GM21423 (cell line): ENCODE results near the gene SRGAP1.
"Not testable (repeated sequence)": the region's sequence is repeated elsewhere in the genome, so short reads cannot be mapped to it uniquely, and the experiment has no call there.

ENCODE experiments used
- ATAC-seq: cut with Tn5 transposase; IDR thresholded peaks from one replicate; pipeline ENCODE4 v1.9.1; 2021; ENCODE audit warnings: mild to moderate bottlenecking, moderate library complexity; ENCODE audit not compliant: unreplicated experiment

SRGAP1 gene

GRCh38 chr12:63836936-63837335 is 7.6 kb upstream of the SRGAP1 start:
- ATAC-seq, result no peak

DNA sequence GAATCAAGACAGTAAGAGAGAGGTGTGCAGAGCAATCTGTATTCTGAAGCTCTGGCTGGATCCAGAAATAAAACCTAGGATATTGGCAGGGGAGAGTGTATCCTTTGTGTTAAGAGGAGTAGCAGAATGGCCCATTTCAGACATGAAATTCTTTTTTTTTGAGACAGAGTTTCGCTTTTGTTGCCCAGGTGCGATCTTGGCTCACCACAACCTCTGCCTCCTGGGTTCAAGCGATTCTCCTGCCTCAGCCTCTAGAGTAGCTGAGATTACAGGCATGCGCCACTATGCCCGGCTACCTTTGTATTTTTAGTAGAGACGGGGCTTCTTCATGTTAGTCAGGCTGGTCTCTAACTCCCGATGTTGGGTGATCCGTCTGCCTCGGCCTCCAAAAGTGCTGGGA is 6.1 kb upstream of the SRGAP1 start:
- ATAC-seq, result no peak

- no peak for ATAC-seq
Observed at GRCh38 chr12:63841011-63841410, 3.5 kb upstream of the SRGAP1 start.

- ATAC-seq, result no peak
Observed at GRCh38 chr12:63841571-63841970, 2.9 kb upstream of the SRGAP1 start.

GRCh38 chr12:63842750-63843149 is 1.8 kb upstream of the SRGAP1 start:
- ATAC-seq, result not testable (repeated sequence)

DNA sequence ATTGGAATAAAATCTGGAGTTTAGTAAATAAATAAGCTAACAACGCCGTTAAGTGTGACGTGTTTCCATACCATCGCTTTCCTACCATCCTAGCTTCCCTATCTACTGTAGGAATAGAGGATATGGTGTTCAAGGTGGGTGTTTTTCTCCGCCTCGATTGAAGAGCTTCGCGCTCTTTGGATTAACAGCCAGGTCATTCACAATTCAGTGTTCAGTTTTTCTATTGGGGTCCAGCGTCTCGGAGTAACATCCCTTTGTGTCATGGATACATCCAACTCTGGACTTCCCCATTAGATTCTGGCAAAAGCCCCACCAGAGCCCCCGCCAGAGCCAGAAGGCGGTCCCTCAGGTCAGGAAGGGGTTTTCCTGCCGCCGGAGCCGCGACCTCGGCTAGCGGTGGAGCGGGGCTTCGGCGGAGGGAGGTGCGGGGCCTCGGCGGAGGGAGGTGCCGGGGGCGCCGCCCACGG is 1.2 kb upstream of the SRGAP1 start:
- no peak for ATAC-seq

- ATAC-seq, result peak; percentile 97
Observed at GRCh38 chr12:63843721-63844390, 644 bp upstream of the SRGAP1 start.

GRCh38 chr12:63845726-63846125 is 1.2 kb downstream of the SRGAP1 start:
- no peak for ATAC-seq

GRCh38 chr12:63846238-63846967 is 1.9 kb downstream of the SRGAP1 start:
- no peak for ATAC-seq

GRCh38 chr12:63848450-63848849 is 4.0 kb downstream of the SRGAP1 start:
- no peak for ATAC-seq

DNA sequence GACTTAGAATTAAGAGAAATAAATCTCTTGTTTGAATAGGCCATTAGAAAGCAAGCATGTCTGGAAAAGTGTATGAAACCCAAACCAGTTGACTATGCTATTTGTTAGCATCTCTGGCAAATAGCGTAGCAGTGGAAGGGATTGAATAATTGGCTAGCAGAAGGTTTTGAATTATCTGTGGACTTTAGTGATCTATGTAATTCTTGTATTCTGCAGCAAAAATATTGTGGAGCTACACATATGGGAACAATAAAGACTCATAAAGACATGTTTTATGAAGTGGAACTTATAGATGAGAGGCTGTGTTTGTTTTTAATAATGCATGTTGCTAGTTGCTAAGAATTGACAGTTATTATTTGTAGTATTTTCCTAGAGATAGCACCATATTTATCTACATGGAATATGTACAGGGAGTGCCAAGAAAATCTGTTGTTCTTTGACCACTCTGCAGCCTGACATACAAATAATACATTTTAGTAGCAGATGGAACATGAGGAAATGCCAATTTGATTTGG is 4.7 kb downstream of the SRGAP1 start:
- ATAC-seq, result no peak

- ATAC-seq, result no peak
Observed at GRCh38 chr12:63849641-63850040, 5.1 kb downstream of the SRGAP1 start.

DNA sequence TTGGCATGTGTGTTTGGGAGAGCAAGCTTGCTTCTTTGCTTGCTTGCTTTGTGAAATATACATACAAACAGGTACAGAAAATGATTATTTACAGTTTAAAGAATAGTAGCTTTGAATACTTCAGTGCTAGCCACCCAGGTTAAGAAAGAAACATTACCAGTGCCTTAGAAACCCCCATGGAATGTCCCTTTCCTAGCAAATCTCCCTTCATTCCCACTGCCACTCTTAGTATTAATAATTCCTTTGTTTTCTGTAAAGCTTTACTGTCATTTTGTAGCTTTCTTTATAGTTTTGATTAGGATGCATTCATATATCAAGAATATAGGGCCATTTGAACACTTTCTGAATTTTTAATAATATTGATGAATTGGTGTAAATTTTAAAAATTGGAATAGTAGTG is 9.5 kb downstream of the SRGAP1 start:
- ATAC-seq, result no peak

DNA sequence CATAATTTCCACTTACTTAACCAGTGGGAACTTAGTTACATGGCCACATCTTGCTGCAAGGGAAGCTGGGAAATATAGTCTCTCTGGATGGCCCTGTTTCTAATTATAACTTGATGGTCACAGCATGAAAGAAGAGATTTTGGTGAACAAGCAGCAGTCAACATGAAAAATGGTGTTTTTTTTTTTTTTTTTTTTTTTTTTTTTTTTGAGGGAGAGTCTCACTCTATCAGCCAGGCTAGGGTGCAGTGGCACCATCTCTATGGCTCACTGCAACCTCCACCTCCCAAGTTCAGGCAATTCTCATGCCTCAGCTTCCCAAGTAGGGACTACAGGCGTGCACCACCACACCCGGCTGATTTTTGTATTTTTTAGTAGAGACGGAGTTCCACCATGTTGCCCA is 10.8 kb downstream of the SRGAP1 start:
- ATAC-seq, result no peak

GRCh38 chr12:63857771-63858670 is 13.5 kb downstream of the SRGAP1 start:
- ATAC-seq, result no peak

- not testable (repeated sequence) for ATAC-seq
Observed at GRCh38 chr12:63859880-63860279, 15.4 kb downstream of the SRGAP1 start.

GRCh38 chr12:63862187-63862968 is 17.9 kb downstream of the SRGAP1 start:
- no peak for ATAC-seq

GRCh38 chr12:63862969-63863230 is 18.4 kb downstream of the SRGAP1 start:
- ATAC-seq, result no peak

- no peak for ATAC-seq
Observed at GRCh38 chr12:63863658-63864453, 19.4 kb downstream of the SRGAP1 start.

GRCh38 chr12:63864454-63864706 is 19.9 kb downstream of the SRGAP1 start:
- no peak for ATAC-seq
